GM19023 (cell line): ENCODE measurements around the gene NLE1.
"Not testable (repeated sequence)": the region's sequence is repeated elsewhere in the genome, so short reads cannot be mapped to it uniquely, and the experiment has no call there.

Source experiments
- ATAC-seq: cut with Tn5 transposase; IDR thresholded peaks from one replicate; pipeline ENCODE4 v1.9.1; 2021; ENCODE audit warnings: mild to moderate bottlenecking, moderate library complexity; ENCODE audit not compliant: unreplicated experiment

The NLE1 gene

DNA sequence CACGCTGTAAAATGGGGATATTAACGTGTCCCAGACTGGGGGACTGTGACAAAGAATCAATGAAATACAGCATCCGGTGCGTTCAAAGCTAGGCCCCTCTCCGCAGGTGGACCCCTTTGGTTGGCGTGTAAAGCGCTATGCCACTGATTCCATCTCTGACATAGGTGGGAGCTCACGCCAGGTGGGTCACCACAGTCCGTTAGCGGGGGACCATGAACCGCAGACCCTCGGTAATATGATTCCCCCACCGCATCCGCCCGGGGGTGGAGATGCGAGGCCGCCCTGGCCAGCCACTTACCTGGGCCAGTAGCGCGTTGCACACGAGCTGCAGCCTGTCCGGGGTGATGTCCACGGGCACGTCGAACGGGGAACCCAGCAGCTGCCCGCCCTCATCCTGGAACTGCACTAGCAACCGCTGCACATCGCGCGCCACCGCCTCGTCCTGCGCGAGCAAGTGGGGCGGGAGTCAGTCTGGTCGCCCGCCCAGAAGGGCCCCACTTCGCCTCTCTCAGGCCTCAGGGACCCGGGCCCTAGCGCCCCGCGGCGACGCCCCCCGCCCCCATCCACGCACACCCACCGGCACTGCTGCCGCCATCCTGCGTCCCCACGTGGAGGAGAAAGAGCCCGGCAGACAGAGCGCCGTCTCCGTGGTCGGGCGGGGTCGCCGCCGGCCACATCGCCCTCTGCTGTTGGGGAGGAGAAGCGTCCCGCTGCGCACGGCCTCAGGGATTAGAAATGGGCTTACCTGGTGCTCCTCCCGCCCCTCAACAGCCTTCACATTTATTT is at the start of gene NLE1:
Gene NLE1 (minus strand): TSS at position 623 of the 786 bp plus-strand sequence. CDS start 28 bp downstream, at position 595.
- ATAC-seq = peak; percentile 81

DNA sequence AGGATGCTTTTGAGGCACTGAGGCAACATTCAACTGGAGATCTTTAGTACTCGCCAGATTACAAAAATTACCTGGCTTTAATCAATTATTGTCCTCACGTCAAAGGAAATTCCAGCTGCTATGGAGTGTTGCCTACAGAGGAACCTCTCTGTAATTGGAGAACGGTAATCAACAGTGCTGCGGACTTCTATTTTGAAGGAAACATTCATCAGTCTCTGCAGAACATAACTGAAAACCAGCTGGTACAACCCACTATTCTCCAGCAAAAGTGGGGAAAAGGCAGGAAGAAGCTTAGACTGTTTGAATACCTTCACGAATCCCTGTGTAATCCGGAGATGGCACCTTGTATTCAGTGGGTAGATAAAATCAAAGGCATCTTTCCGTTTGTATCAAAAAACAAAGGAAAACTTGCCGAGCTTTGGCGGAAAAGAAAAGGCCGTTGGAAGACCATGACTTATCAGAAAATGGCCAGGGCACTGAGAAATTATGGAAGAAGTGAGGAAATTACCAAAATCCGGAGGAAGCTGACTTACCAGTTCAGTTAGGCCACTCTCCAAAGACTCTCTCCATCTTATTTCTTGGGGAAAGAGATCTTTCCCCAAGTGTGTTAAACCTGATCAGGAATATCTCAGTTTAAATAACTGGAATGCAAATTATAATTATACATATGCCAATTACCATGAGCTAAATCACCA is 49.0 kb upstream of the NLE1 start:
- ATAC-seq = no peak

DNA sequence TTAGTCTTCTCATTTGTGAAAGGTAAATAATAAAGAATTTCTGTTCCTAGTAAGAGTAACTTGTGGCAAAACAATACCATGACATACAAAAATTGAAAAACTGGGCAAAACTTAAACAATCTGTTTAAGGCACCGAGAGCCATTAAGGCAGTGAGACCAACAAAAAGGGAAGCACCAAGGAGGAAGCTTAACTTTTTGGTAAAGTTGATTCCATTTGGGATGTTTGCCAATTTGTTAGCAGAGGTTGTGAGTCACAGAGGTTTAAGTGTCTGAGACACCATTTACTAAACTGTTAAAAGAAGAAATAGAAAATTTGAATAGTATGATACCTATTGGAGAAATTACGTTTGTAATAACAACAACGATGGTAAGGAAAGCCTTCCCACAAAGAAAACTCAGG is 47.2 kb upstream of the NLE1 start:
- ATAC-seq = no peak

DNA sequence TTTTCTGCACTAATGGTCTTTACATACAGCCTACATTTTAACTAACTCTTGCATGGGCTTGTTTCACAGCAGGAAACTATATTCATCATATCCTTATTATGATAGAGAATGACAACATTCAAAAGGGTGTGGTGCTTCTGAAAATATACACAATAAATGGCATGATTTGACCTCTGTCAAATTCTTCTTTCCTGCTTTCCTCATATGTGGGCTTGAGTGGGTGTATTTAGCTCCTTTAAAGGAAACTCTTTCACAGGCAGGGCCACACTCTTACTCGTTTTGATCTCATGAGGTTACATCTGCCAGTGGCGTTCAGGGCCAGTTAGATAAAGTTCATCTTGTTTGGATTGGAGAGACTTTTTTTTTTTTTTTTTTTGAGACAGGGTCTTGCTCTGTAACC is 46.0 kb upstream of the NLE1 start:
- ATAC-seq = no peak

DNA sequence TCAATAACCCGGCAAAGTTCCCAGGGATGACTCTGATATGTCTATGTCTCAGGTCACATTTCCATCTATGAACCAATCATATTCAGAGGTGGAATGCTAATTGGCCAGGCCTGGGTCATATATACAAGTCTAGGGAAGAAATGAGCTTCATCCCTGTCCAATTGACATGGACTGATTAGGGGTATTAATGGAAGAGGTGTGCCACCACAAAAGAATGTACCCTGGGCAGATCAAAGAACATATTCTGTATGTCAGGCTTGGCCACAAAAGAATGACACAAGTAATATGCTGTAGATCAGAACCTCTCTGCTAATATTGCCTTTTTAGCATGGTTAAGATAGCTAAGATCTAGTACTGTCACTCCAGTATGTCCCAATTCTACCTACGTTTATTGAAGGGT is 45.4 kb upstream of the NLE1 start:
- no peak for ATAC-seq

DNA sequence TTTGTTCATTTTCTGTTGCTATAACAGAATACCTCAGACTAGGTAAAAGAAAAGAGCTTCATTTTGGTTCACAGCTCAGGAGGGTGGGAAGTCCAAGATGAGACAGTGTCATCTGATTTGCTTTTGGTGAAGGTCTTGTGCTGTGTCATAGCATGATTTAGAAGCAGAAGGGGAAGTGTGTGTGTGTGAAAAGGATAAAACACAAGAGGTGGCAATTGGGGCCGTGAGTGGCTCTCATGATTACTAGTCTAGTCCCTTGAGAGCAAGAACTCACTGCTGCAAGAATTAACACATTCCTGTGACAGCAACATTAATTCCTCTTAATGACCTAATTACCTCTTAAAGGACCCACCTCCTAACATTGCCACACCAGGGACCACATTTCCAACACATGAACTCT is 43.7 kb upstream of the NLE1 start:
- ATAC-seq = no peak

DNA sequence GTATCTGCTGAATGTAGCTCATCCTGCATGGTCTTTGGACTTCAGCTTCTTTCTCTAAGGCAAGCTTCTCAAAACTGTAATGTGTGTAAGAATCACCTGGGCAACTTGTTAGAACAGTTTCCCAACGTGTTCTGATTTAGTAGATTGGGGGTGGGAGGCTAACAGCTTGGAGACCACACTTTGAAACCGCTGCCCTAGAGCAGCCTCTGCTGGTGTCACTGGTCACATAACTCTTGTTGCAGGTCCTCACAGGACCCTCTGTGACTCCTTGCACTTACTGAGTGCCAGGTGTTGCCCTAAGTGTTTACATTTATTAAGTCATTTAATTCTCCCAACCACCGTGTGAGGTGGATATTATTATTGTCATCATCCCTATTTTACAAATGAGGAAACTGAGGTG is 42.2 kb upstream of the NLE1 start:
- no peak for ATAC-seq

DNA sequence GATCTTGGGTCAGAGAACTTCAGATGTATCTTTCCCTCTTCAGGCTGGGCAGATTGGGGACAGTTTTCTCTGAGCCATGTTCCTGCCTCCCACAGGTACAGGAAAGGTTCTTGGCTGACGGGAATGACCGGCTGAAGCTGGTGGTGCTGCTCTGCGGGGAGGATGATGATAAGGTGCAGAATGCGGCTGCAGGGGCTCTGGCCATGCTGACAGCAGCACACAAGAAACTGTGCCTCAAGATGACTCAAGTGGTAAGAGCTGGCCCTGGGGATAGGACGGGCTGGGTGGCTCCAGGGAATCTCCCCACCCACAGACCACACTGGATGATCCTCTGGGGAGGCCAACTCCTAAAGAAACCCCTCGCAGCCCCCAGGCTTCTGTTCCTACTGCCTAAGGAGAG is 41.2 kb upstream of the NLE1 start:
- ATAC-seq = no peak

DNA sequence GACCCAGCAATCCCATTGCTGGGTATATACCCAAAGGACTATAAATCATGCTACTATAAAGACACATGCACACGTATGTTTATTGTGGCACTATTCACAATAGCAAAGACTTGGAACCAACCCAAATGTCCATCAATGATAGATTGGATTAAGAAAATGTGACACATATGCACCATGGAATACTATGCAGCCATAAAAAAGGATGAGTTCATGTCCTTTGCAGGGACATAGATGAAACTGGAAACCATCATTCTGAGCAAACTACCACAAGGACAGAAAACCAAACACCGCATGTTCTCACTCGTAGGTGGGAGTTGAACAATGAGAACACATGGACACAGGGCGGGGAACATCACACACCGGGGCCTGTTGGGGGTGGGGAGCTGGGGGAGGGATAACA is 37.3 kb upstream of the NLE1 start:
- not testable (repeated sequence) for ATAC-seq

DNA sequence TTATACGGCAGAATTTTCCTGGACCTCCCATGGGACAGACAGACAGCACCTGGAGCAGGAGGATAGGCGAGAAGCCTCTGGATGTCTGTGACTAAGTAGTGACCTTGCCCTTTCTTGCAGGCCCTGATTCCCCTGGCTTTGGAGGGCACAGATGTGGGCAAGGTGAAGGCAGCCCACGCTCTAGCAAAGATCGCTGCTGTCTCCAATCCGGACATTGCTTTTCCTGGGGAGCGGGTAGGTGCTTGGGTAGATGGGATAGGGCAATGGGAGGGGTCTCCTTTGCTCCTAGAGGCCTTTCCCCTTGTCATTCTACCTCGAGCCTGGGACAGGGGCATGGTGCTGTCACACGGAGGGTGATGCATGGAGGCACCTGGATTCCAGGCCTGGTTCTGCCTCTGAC is 34.8 kb upstream of the NLE1 start:
- no peak for ATAC-seq

DNA sequence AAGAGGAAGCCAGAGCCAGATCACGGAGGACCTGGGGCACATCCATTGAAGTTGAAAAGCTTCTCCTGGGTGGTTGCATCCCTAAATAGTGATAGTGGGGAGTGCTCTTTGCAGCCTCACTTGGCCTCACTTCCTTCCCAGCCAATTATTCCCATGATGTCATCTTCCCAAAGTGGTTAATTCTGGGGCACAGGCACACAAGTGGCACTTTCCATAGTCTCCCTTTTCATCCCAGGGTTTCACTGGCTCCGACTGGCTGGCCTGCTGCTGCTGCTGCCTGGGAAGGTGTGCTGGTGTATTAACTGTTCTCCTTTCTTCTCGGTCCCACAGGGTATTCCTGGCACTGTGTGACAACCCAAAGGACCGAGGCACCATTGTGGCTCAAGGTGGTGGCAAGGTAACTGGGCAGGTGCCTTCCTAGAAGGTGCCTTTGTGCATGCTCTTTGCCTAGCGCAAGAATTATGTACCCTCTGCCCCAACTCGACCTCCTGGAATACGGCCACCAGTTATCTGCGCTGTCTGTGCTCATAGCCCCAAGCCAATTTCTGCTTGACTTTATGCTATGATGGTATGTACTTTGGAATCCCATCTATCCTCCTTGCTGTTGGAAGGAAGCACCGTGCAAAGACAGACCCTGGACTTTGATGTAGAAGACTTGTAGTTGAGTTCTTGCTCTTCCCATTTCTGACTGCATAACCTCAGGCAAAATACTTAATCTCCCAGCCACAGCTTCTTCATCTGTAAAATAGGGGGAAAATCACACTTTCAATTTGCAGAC is 33.7 kb upstream of the NLE1 start:
- no peak for ATAC-seq

DNA sequence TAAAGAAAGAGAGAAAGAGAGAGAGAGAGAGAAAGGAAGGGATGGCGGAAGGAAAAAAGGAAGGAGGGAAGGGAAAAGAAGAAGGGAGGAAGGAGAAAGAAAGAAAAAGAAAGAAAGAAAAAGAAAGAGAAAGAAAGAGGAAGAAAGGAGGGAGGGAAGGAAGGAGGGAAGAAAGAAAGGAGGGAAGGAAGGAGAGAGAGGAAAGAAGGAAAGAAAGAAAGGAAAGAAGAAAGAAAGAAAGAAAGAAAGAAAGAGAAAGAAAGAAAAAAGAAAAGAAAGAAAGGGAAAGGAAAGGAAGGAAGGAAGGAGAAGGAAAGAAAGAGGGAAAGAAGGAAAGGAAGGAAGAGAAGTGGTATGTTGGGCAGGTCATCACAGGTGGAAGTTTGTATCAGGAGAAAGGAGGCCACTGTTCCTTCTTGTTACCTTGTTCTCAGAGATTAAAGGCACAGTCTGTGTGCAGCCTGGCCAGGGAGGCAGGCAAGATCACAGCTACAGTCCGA is 32.8 kb upstream of the NLE1 start:
- ATAC-seq = no peak

DNA sequence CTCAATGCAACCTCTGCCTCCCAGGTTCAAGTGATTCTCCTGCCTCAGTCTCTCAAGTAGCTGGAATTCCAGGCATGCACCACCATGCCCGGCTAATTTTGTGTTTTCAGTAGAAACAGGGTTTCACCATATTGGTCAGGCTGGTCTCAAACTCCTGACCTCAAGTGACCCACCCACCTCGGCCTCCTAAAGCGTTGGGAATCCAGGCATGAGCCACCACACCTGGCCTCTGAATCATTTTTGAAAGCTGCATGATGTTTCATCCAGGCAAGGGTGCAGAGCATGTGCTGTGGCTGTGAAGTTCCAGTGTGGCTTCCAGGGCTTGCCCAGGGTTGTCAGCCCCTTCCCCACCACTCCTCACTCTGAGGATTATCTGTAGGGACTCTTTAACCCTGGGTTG is 30.2 kb upstream of the NLE1 start:
- not testable (repeated sequence) for ATAC-seq

DNA sequence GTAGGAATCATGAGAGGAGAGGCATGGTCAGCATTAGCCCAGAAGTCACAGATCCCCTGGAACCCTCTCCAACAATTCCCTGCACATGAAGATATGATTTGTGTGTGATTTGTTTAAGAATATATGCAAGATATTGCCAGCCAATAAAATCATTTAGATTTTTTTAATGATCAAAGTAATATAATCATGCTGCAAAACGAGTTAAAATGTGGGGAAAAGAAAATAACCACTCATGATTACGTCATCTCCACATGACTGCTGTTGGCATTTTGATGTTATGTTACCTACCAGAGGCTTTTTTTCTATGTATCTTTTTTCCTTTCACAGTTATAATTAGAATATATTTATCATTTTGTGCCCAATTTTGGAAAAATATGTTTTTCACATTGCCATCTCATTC is 29.7 kb upstream of the NLE1 start:
- no peak for ATAC-seq

DNA sequence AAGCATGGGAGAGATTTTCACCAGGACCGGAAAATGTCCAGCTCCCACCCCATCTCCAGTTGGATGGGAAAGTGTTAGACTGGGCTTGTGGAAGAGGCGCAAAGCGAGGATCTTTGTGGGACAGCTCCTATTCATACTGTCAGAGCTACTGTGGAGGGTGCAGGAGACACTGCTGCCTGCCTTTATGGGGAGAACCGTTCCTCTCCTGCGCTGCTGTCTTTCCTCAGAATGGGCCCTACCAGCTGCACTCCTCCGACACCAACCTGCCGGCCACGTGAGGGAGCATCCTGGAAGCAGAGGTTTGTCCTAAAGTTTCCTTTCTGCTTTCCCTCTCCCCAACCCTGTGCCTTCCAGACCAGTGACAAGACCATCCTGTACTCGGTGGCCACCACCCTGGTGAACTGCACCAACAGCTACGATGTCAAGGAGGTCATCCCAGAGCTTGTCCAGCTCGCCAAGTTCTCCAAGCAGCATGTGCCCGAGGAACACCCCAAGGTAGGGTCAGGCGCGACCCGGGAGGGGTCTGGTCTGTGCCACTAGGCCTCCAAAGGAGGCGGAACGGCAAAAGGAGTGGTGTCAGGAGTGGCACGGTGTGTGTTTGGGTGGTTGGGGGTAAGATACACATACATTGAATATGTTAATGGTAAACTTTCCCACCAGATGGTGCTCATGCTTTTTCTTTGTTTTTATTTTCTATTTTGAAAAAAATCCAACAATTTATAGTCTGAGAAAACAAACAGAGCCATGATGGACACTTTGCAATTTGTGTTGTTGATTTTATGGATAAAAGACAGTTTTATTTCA is 29.1 kb upstream of the NLE1 start:
- no peak for ATAC-seq

DNA sequence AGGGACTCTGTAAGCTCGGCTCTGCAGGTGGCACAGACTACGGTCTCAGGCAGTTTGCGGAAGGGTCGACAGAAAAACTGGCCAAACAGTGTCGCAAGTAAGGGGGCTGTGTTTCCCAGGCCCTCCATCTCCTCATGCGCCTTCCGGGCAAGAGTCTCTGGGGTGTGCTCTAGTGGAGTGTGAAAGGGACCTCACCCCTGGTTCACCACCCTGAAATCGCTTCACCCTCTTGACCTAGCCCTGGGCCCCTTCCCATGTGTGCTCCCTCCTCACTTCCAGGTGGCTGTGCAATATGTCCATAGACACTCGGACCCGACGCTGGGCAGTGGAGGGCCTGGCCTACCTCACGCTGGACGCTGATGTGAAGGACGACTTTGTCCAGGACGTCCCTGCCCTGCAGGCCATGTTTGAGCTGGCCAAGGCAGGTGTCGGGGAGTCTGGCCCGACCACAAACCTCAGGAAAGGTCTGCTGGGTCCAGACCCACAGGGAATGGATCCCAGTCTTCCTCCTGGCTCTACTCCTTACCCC is 27.8 kb upstream of the NLE1 start:
- ATAC-seq = no peak

DNA sequence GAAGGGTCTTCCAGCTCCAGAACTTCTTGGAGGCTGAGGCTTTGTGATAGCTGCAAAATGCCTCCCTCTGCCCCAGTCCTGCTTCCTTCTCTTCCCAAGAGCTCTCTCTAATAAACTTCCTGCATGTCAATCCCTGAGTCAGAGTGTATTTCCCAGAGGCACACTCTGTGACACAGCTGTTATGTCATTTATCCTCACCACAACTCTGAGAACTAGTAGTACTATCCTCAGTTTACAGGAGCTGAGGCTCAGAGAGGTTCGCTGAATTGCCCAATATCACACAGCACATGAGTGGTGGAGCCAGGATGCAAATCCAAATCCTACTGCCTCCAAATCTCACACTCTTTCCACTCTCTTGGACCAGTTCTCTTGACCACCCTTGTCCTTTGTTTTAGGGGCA is 25.6 kb upstream of the NLE1 start:
- ATAC-seq = no peak

DNA sequence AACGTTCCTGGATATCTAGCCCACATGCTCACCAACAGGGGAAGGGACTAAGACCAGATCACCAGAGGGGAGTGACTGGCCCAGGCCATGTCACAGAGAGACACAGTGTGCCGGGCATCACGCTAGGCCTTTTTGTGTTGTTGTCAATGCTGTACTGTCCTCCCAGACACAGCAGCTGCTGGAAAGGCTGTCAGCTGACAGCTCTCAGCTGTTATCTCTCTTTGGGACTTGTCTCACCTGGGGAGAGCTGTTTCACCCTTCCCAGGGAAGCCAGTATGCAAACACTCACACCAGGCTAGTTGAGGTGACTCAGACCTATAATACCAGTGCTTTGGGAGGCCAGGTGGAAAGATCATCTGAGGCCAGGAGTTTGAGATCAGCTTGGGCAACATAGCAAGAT is 24.9 kb upstream of the NLE1 start:
- no peak for ATAC-seq

DNA sequence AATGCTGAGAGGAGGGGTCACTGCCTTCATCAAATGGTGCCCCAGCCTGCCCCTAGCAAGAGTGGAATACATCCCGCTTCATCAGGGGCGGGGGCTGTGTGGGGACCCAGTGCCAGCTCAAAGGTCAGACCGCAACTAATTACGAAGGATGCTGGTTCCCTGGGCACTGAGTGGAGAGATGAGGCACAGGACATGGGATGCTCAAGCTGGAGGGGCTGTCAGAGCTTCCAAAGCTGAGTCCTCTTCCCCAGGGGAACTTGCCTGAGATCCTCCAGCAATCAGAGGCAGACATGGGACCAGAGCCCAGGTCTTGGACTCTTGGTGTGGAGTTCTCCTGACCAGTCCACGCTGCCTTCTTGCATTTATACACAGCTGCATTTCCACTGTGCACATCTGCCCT is 24.4 kb upstream of the NLE1 start:
- no peak for ATAC-seq

DNA sequence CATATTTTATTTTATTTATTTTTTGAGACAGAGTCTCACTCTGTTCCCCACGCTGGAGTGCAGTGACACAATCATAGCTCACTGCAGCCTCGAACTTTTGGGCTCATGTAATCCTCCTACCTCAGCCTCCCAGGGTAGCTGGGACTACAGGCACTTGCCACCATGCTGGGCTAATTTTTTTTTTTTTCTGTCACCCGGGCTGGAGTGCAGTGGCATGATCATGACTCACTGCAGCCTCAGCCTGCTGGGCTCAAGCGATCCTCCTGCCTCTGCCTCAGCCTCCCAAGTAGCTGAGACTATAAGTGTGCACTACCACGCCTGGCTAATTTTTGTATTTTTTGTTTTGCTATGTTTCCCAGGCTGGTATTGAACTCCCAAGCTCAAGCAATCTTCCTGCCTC is 22.6 kb upstream of the NLE1 start:
- no peak for ATAC-seq

DNA sequence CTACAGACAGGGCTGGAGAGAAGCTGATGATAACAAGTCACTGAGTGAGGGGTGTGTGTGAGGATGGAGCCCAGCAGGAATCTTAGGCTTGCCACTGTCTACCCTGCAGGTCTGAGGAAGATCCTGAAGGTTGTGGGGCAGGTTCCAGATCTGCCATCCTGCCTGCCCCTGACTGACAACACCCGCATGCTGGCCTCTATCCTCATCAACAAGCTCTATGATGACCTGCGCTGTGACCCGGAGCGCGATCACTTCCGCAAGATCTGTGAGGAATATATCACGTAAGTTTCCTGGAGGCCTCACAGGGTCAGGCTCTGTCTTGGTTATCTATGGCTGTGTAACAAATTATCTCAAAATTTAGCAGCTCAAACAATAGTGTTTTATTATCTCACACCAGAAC is 21.8 kb upstream of the NLE1 start:
- ATAC-seq = no peak
